SK-N-MC (cell line): ENCODE data around the gene ZNF724.

Source experiments
- DNase-seq: peaks from one replicate; pipeline ENCODE4 v3.0.0-alpha.2; 2011; ENCODE audit warnings: low read depth, low spot score
- H3K27ac ChIP-seq: fragments of 200-600 bp; sonication (generic); 2 replicates; pipeline ENCODE4 v1.5.1; 2016; ENCODE audit warnings: mixed run types
- H3K36me3 ChIP-seq: fragments of 200-600 bp; sonication (generic); 2 replicates; pipeline ENCODE4 v1.6.1; 2017; ENCODE audit warnings: antibody characterized with exemption, low read length, mixed read lengths; ENCODE audit not compliant: insufficient read depth
- H3K4me3 ChIP-seq: fragments of 200-600 bp; sonication (generic); 2 replicates; pipeline ENCODE4 v1.5.1; 2016
- H3K9ac ChIP-seq: fragments of 200-600 bp; sonication (generic); 2 replicates; pipeline ENCODE4 v1.8.0; 2017; ENCODE audit warnings: mixed run types, mixed read lengths; ENCODE audit not compliant: insufficient read length
- H3K9me3 ChIP-seq: fragments of 200-600 bp; sonication (generic); 2 replicates; pipeline ENCODE4 v1.6.1; 2017; ENCODE audit warnings: low read depth, mild to moderate bottlenecking, antibody characterized with exemption, low read length, moderate library complexity, mixed read lengths
- EZH2 ChIP-seq: fragments of 200-600 bp; sonication (generic); IDR thresholded peaks from one replicate; pipeline ENCODE4 v1.6.1; 2017; ENCODE audit warnings: antibody characterized with exemption
- FOXP2 ChIP-seq: optimal IDR thresholded peaks from 2 replicates; pipeline ENCODE3; 2011; ENCODE audit warnings: mild to moderate bottlenecking, moderate library complexity; ENCODE audit not compliant: insufficient read depth; ENCODE audit errors: extremely low read length, control extremely low read depth
- POLR2AphosphoS5 ChIP-seq: IDR thresholded peaks from 2 replicates; pipeline ENCODE4 v1.6.1; 2012; ENCODE audit warnings: mild to moderate bottlenecking, low read depth, low read length, borderline replicate concordance

Gene ZNF724

GRCh38 chr19:23273590-23274412, 23.6 kb upstream of the ZNF724 start:
- DNase-seq = peak; percentile 76
- no peaks in the 10 kb centered on the region for H3K9me3 ChIP-seq
- peak overlapping the region; percentile 93 for H3K9ac ChIP-seq
- H3K36me3 ChIP-seq = peaks cover 26% of the 10 kb centered on the region
- H3K4me3 ChIP-seq = peak overlapping the region; percentile 96
- TF ChIP-seq EZH2 (no peak), POLR2AphosphoS5 (peak; percentile 92), FOXP2 (no peak)
- peak overlapping the region; percentile 75; the same call in 1 of the 2 replicates for H3K27ac ChIP-seq

GRCh38 chr19:23273022-23273589, 22.9 kb upstream of the ZNF724 start:
- DNase-seq = no peak
- Histone ChIP-seq H3K27ac (no peak overlapping the region), H3K36me3 (peaks cover 33% of the 10 kb centered on the region), H3K9ac (peak overlapping the region; percentile 93), H3K9me3 (no peaks in the 10 kb centered on the region), H3K4me3 (peak overlapping the region; percentile 96)
- TF ChIP-seq FOXP2 (no peak), EZH2 (no peak), POLR2AphosphoS5 (no peak)

GRCh38 chr19:23263870-23264590, 13.8 kb upstream of the ZNF724 start:
- Histone ChIP-seq H3K9ac (no peak overlapping the region), H3K4me3 (no peak overlapping the region), H3K36me3 (peaks cover 70% of the 10 kb centered on the region), H3K27ac (no peak overlapping the region), H3K9me3 (no peaks in the 10 kb centered on the region)
- no peak for DNase-seq
- no peak for TF ChIP-seq POLR2AphosphoS5
- no peak for TF ChIP-seq FOXP2
- TF ChIP-seq EZH2 = no peak

DNA sequence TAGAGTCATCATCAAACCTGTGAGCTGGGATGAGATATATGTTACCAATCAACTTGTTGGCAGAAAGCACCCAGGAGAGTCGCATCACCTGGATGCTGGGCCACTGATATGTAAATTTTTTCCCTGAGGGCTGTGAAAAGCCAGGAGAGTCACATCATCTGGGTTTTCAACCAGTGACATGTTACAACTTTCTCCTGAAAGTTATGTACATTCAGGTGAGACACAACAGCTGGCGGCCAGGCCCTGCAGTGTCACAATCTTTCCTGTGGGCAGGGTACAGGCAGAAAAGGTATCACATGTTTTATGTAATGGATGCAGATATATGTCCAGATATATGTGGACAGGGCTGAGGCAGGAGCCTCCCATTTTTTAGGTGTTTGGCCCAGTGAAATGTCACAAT, 13.2 kb upstream of the ZNF724 start:
- TF ChIP-seq POLR2AphosphoS5 = no peak
- no peak for TF ChIP-seq FOXP2
- TF ChIP-seq EZH2 = no peak
- H3K4me3 ChIP-seq = no peak overlapping the region
- H3K9me3 ChIP-seq = no peaks in the 10 kb centered on the region
- no peak for DNase-seq
- no peak overlapping the region for H3K9ac ChIP-seq
- peaks cover 70% of the 10 kb centered on the region for H3K36me3 ChIP-seq
- no peak overlapping the region for H3K27ac ChIP-seq

DNA sequence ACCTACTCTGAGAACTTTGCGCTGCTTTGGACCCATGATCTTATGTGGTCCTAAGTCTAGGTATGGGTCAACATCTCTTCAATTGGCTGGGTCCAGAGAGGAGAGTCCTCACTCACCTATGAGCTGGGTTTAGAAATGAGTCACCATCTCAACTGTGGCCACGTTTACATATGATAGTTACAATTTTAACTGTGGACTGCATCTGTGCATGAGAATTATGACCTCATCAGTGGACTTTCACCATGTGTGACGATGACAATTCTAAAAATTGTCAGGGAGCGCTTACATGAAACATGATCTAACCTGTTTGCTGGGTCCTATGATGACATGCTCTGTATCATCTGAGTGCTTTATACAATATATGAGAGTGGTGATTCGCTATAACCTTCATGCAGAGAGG, 12.7 kb upstream of the ZNF724 start:
- no peak for DNase-seq
- TF ChIP-seq EZH2 (no peak), FOXP2 (no peak), POLR2AphosphoS5 (no peak)
- Histone ChIP-seq H3K27ac (no peak overlapping the region), H3K4me3 (no peak overlapping the region), H3K36me3 (peaks cover 65% of the 10 kb centered on the region), H3K9me3 (no peaks in the 10 kb centered on the region), H3K9ac (no peak overlapping the region)

- Histone ChIP-seq H3K9me3 (no peaks in the 10 kb centered on the region), H3K36me3 (peaks cover 53% of the 10 kb centered on the region), H3K27ac (no peak overlapping the region), H3K4me3 (no peak overlapping the region), H3K9ac (no peak overlapping the region)
- DNase-seq = no peak
- TF ChIP-seq FOXP2 (no peak), POLR2AphosphoS5 (no peak), EZH2 (no peak)
Observed at GRCh38 chr19:23261496-23262020, 11.4 kb upstream of the ZNF724 start.

- no peak for DNase-seq
- Histone ChIP-seq H3K4me3 (no peak overlapping the region), H3K27ac (no peak overlapping the region), H3K9me3 (no peaks in the 10 kb centered on the region), H3K9ac (no peak overlapping the region), H3K36me3 (peaks cover 49% of the 10 kb centered on the region)
- TF ChIP-seq EZH2 (no peak), FOXP2 (no peak), POLR2AphosphoS5 (no peak)
Observed at GRCh38 chr19:23260956-23261355, 10.8 kb upstream of the ZNF724 start.

- H3K9ac ChIP-seq = no peak overlapping the region
- H3K4me3 ChIP-seq = no peak overlapping the region
- peaks cover 48% of the 10 kb centered on the region for H3K36me3 ChIP-seq
- no peak overlapping the region for H3K27ac ChIP-seq
- DNase-seq = no peak
- no peaks in the 10 kb centered on the region for H3K9me3 ChIP-seq
- no peak for TF ChIP-seq FOXP2
- TF ChIP-seq EZH2 = no peak
- no peak for TF ChIP-seq POLR2AphosphoS5
Observed at GRCh38 chr19:23259961-23260360, 9.8 kb upstream of the ZNF724 start.
